HTERT RPE-1 (cell line): Measurements from ENCODE around the gene PRKCE.

ENCODE experiments used
- in situ Hi-C: fragments of 300-500 bp; cut with MboI; formaldehyde crosslinking; loops from 4 replicates; pipeline ENCODE4 v1.14.3; 2020; ENCODE audit warnings: low sequenced_read_pairs

Gene PRKCE

GRCh38 chr2:45721150-45721549, 69.7 kb downstream of the PRKCE start:
- in situ Hi-C loops = no loop called here

GRCh38 chr2:45722477-45722876, 71.0 kb downstream of the PRKCE start:
- in situ Hi-C loops = no loop called here

GRCh38 chr2:45723857-45724256, 72.4 kb downstream of the PRKCE start:
- in situ Hi-C loops = no loop called here

- in situ Hi-C loops = no loop called here
These were observed 72.9 kb downstream of the PRKCE start for GRCh38 chr2:45724335-45724734.

GRCh38 chr2:45725731-45726130, 74.3 kb downstream of the PRKCE start:
- in situ Hi-C loops = no loop called here

- in situ Hi-C loops = no loop called here
These were observed 74.7 kb downstream of the PRKCE start for GRCh38 chr2:45726188-45726587.

- in situ Hi-C loops = no loop called here
These were observed 77.0 kb downstream of the PRKCE start for GRCh38 chr2:45728458-45728942.

GRCh38 chr2:45729753-45730512, 78.5 kb downstream of the PRKCE start:
- in situ Hi-C loops = no loop called here

GRCh38 chr2:45731141-45731540, 79.7 kb downstream of the PRKCE start:
- in situ Hi-C loops = no loop called here

GRCh38 chr2:45732436-45732835, 81.0 kb downstream of the PRKCE start:
- in situ Hi-C loops = no loop called here

GRCh38 chr2:45732946-45733345, 81.5 kb downstream of the PRKCE start:
- in situ Hi-C loops = no loop called here

- in situ Hi-C loops = no loop called here
These were observed 82.9 kb downstream of the PRKCE start for GRCh38 chr2:45734336-45734735.

- in situ Hi-C loops = no loop called here
These were observed 83.5 kb downstream of the PRKCE start for GRCh38 chr2:45734952-45735351.

- in situ Hi-C loops = no loop called here
These were observed 85.6 kb downstream of the PRKCE start for GRCh38 chr2:45736757-45737704.

GRCh38 chr2:45739796-45740485, 88.5 kb downstream of the PRKCE start:
- in situ Hi-C loops = no loop called here

- in situ Hi-C loops = no loop called here
These were observed 89.8 kb downstream of the PRKCE start for GRCh38 chr2:45741161-45741850.

GRCh38 chr2:45743531-45744396, 92.3 kb downstream of the PRKCE start:
- in situ Hi-C loops = no loop called here

GRCh38 chr2:45745231-45745630, 93.8 kb downstream of the PRKCE start:
- in situ Hi-C loops = no loop called here

GRCh38 chr2:45746888-45747287, 95.4 kb downstream of the PRKCE start:
- in situ Hi-C loops = no loop called here

GRCh38 chr2:45747363-45747762, 95.9 kb downstream of the PRKCE start:
- in situ Hi-C loops = no loop called here
